Measurements from ENCODE around the gene CDC42SE2. TPM values are rescaled to one million over a fixed set of nuclear protein-coding genes. Genes with fewer than 3 reads are reported as not detected.

CDC42SE2 gene
- polyA plus RNA-seq, 1 donor from 2014 or later, result 48.2 TPM

DNA sequence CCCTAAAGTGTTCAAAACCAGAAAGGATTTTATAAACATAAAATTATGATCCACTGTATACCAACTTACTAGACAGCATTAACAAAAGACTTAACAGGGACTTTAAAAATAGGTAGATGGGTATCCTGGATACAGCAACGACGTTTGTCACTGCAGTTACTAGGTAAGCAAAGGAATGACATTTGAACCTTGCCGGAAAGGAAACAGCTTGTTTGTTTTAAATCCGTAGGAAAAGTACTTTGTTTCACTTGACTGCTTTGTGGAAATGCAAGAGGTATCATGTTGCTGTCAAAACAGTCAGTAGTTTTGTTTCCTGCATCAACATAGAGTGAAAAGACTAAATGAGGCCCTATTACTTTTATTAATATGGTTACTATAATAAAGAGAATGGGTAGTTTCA lies 122.9 kb downstream of the CDC42SE2 start:
- Histone ChIP-seq H3K27me3 (ENCODE audit: insufficient read depth, low read depth, low read length) (no peaks in the 10 kb centered on the region), H3K4me3 (ENCODE audit: low read length) (no peak overlapping the region), H3K9me3 (ENCODE audit: low read length) (no peaks in the 10 kb centered on the region), H3K27ac (ENCODE audit: low read length) (no peak overlapping the region), H2AFZ (ENCODE audit: low read depth, low read length) (no peak overlapping the region), H3F3A (ENCODE audit: insufficient read depth, low read length, poor library complexity, severe bottlenecking) (no peaks in the 10 kb centered on the region), H4K20me1 (ENCODE audit: insufficient read depth) (no peaks in the 10 kb centered on the region), H3K4me2 (ENCODE audit: low read length) (no peak overlapping the region), H3K36me3 (ENCODE audit: insufficient read depth, low read length) (peaks cover 7% of the 10 kb centered on the region), H3K9me2 (ENCODE audit: insufficient read depth, low read length) (no peaks in the 10 kb centered on the region), H3K9ac (ENCODE audit: low read length) (no peak overlapping the region), H3K79me2 (replicated peaks; ENCODE audit: insufficient read depth, low read length) (no peaks in the 10 kb centered on the region)
- TF ChIP-seq, protein P1, sequence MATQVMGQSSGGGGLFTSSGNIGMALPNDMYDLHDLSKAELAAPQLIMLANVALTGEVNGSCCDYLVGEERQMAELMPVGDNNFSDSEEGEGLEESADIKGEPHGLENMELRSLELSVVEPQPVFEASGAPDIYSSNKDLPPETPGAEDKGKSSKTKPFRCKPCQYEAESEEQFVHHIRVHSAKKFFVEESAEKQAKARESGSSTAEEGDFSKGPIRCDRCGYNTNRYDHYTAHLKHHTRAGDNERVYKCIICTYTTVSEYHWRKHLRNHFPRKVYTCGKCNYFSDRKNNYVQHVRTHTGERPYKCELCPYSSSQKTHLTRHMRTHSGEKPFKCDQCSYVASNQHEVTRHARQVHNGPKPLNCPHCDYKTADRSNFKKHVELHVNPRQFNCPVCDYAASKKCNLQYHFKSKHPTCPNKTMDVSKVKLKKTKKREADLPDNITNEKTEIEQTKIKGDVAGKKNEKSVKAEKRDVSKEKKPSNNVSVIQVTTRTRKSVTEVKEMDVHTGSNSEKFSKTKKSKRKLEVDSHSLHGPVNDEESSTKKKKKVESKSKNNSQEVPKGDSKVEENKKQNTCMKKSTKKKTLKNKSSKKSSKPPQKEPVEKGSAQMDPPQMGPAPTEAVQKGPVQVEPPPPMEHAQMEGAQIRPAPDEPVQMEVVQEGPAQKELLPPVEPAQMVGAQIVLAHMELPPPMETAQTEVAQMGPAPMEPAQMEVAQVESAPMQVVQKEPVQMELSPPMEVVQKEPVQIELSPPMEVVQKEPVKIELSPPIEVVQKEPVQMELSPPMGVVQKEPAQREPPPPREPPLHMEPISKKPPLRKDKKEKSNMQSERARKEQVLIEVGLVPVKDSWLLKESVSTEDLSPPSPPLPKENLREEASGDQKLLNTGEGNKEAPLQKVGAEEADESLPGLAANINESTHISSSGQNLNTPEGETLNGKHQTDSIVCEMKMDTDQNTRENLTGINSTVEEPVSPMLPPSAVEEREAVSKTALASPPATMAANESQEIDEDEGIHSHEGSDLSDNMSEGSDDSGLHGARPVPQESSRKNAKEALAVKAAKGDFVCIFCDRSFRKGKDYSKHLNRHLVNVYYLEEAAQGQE (IDR thresholded peaks at IDR 0.05; ENCODE audit: borderline replicate concordance), result no peak
- TF ChIP-seq MXI1 (conservative IDR thresholded peaks at IDR 0.05; ENCODE audit: poor library complexity, severe bottlenecking), result no peak
- TF ChIP-seq RAD21 (conservative IDR thresholded peaks at IDR 0.05), result no peak
- no peak for TF ChIP-seq TAF1 (IDR thresholded peaks at IDR 0.05; ENCODE audit: low read depth)
- no peak for TF ChIP-seq POLR2AphosphoS5 (IDR thresholded peaks at IDR 0.05)
- no peak for TF ChIP-seq EZH2 (IDR thresholded peaks at IDR 0.05; ENCODE audit: borderline replicate concordance, insufficient read depth, low read length, poor library complexity, severe bottlenecking)
- no peak for TF ChIP-seq SMC3 (conservative IDR thresholded peaks at IDR 0.05; ENCODE audit: poor library complexity)
- no peak for TF ChIP-seq EP300 (conservative IDR thresholded peaks at IDR 0.05; ENCODE audit: poor library complexity, severe bottlenecking)
- TF ChIP-seq, protein P2, sequence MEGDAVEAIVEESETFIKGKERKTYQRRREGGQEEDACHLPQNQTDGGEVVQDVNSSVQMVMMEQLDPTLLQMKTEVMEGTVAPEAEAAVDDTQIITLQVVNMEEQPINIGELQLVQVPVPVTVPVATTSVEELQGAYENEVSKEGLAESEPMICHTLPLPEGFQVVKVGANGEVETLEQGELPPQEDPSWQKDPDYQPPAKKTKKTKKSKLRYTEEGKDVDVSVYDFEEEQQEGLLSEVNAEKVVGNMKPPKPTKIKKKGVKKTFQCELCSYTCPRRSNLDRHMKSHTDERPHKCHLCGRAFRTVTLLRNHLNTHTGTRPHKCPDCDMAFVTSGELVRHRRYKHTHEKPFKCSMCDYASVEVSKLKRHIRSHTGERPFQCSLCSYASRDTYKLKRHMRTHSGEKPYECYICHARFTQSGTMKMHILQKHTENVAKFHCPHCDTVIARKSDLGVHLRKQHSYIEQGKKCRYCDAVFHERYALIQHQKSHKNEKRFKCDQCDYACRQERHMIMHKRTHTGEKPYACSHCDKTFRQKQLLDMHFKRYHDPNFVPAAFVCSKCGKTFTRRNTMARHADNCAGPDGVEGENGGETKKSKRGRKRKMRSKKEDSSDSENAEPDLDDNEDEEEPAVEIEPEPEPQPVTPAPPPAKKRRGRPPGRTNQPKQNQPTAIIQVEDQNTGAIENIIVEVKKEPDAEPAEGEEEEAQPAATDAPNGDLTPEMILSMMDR (IDR thresholded peaks at IDR 0.05; ENCODE audit: poor library complexity, severe bottlenecking), result no peak

DNA sequence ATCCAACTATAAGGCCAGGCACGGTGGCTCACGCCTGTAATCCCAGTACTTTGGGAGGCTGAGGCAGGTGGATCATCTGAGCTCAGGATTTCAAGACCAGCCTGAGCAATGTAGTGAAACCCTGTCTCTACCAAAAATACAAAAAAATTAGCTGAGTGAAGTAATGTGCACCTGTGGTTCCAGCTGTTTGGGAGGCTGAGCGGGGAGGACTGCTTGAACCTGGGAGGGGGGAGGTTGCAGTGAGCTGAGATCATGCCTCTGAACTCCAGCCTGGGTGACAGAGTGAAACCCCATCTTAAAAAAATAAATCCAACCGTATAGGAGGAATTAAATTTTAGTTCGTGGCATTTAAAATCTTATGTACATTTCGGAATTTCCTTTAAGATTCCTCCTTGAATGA lies 123.4 kb downstream of the CDC42SE2 start:
- TF ChIP-seq SMC3 (conservative IDR thresholded peaks at IDR 0.05; ENCODE audit: poor library complexity) (no peak), EZH2 (IDR thresholded peaks at IDR 0.05; ENCODE audit: borderline replicate concordance, insufficient read depth, low read length, poor library complexity, severe bottlenecking) (no peak), TAF1 (IDR thresholded peaks at IDR 0.05; ENCODE audit: low read depth) (no peak), EP300 (conservative IDR thresholded peaks at IDR 0.05; ENCODE audit: poor library complexity, severe bottlenecking) (no peak), MXI1 (conservative IDR thresholded peaks at IDR 0.05; ENCODE audit: poor library complexity, severe bottlenecking) (no peak), POLR2AphosphoS5 (IDR thresholded peaks at IDR 0.05) (no peak), RAD21 (conservative IDR thresholded peaks at IDR 0.05) (no peak)
- TF ChIP-seq, protein P1 (IDR thresholded peaks at IDR 0.05; ENCODE audit: borderline replicate concordance), result no peak
- TF ChIP-seq, protein P2 (IDR thresholded peaks at IDR 0.05; ENCODE audit: poor library complexity, severe bottlenecking), result no peak
- H3K27ac ChIP-seq (ENCODE audit: low read length), result no peak overlapping the region
- H3F3A ChIP-seq (ENCODE audit: insufficient read depth, low read length, poor library complexity, severe bottlenecking), result no peaks in the 10 kb centered on the region
- H3K9ac ChIP-seq (ENCODE audit: low read length), result no peak overlapping the region
- H4K20me1 ChIP-seq (ENCODE audit: insufficient read depth), result no peaks in the 10 kb centered on the region
- no peak overlapping the region for H3K4me2 ChIP-seq (ENCODE audit: low read length)
- H3K79me2 ChIP-seq (replicated peaks; ENCODE audit: insufficient read depth, low read length), result no peaks in the 10 kb centered on the region
- H3K27me3 ChIP-seq (ENCODE audit: insufficient read depth, low read depth, low read length), result no peaks in the 10 kb centered on the region
- no peak overlapping the region for H3K4me3 ChIP-seq (ENCODE audit: low read length)
- H2AFZ ChIP-seq (ENCODE audit: low read depth, low read length), result no peak overlapping the region
- no peaks in the 10 kb centered on the region for H3K9me2 ChIP-seq (ENCODE audit: insufficient read depth, low read length)
- peaks cover 7% of the 10 kb centered on the region for H3K36me3 ChIP-seq (ENCODE audit: insufficient read depth, low read length)
- H3K9me3 ChIP-seq (ENCODE audit: low read length), result no peaks in the 10 kb centered on the region

All from neural cell (in vitro differentiated cells).